ENCODE measurements around the gene CREB1.

DNA sequence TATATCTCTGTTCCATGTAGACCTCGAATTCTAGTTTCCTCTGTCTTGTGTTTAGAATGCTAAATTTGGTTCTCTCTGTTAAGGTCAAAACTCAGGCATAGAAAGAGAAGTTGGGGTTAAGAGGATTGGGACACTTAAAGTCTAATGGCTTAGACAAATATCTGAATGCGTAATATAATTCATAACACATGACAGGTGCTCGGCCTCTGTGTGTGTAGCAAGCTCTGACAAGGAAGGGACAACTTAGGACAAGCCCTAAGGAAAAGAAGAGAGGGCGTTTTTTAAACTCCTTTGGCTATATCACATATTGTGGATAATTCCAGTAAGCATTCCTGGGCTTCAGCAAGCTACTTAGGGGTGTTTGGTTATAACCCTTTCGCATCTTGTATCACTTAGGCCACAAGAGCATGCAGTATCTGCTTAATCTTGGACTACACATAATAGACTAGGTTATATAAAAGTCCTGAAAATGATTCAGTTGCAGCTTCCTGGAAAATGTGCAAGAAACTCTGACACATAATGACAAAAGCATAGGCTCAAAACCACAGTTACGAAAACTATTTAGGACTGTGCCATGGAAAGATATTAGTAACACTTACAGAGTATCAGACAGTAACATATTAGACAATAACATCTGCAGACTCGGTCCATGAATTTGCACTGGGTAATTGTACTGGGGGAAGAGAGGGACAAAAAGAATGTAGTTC, 16.1 kb upstream of the CREB1 start:
- TF ChIP-seq EZH2 (IDR thresholded peaks at IDR 0.05; ENCODE audit: borderline replicate concordance, low read length) = no peak
- TF ChIP-seq, protein P1, sequence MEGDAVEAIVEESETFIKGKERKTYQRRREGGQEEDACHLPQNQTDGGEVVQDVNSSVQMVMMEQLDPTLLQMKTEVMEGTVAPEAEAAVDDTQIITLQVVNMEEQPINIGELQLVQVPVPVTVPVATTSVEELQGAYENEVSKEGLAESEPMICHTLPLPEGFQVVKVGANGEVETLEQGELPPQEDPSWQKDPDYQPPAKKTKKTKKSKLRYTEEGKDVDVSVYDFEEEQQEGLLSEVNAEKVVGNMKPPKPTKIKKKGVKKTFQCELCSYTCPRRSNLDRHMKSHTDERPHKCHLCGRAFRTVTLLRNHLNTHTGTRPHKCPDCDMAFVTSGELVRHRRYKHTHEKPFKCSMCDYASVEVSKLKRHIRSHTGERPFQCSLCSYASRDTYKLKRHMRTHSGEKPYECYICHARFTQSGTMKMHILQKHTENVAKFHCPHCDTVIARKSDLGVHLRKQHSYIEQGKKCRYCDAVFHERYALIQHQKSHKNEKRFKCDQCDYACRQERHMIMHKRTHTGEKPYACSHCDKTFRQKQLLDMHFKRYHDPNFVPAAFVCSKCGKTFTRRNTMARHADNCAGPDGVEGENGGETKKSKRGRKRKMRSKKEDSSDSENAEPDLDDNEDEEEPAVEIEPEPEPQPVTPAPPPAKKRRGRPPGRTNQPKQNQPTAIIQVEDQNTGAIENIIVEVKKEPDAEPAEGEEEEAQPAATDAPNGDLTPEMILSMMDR (conservative IDR thresholded peaks at IDR 0.05 in 1 of 2, IDR thresholded peaks at IDR 0.05 in 1 of 2; ENCODE audit: extremely low read depth in 1 of 2, insufficient read depth in 1 of 2, low read depth in 1 of 2, low read length in 2 of 2) = no peak
